HG03060 (cell line): Measurements from ENCODE around the gene PIK3CB.
"Not testable (repeated sequence)": the region's sequence is repeated elsewhere in the genome, so short reads cannot be mapped to it uniquely, and the experiment has no call there.

Experiments used
- ATAC-seq: cut with Tn5 transposase; IDR thresholded peaks from one replicate; pipeline ENCODE4 v1.9.1; 2021; ENCODE audit warnings: low read depth, moderate number of reproducible peaks; ENCODE audit not compliant: unreplicated experiment

Gene PIK3CB

DNA sequence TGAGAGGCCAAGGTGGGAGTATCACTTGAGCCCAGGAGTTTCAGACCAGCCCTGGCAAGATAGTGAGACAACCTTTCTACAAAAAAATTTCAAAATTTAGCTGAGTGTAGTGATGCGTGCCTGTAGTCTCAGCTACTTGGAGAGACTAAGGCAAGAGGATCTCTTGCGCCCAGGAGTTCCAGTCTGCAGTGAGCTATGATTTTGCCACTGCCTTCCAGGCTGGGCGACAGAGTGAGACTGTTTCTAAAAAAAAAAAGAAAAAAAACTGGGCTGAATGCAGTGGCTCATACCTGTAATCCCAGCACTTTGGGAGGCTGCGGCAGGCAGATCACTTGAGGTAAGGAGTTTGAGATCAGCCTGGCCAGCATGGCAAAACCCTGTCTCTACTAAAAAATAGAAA is 14.0 kb upstream of the PIK3CB start:
- no peak for ATAC-seq

DNA sequence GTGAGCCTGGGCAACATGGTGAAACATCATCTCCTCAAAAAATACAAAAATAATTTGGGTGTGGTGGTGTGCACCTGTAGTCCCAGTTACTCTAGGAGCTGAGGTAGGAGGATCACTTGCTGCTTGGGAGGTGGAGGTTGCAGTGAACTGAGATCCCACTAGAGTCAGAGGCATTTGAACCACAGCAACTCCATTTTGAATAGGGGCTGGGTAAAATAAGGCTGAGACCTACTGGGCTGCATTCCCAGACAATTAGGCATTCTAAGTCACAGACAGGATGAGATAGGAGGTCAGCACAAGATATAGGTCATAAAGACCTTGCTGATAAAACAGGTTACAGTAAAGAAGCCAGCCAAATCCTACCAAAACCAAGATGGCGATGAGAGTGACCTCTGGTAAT is 12.1 kb upstream of the PIK3CB start:
- ATAC-seq: not testable (repeated sequence)

DNA sequence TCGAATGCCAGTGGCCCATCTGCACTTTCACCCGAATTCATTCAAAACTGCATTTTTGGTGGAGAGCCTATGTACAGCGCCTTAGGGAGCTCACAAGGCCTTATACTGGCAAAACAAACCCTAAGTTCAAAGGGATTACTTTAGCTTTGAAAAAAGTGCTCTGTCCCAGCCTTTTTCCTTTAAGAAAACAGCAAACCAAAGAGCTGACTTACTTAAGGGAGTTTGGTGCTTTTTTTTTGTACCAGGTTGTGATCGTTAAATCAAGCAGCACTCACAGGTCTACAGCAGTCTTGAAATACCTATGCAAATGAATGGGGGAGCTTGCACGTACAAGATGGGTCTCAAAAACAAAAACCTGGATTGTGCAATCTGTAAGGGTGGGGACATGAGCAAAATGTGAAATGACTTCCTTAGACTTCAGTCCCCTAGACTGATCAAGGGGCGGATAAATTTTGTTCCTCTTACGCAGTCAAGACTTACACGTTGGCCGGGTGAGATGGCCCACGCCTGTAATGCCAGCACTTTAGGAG is 11.6 kb upstream of the PIK3CB start:
- no peak for ATAC-seq

DNA sequence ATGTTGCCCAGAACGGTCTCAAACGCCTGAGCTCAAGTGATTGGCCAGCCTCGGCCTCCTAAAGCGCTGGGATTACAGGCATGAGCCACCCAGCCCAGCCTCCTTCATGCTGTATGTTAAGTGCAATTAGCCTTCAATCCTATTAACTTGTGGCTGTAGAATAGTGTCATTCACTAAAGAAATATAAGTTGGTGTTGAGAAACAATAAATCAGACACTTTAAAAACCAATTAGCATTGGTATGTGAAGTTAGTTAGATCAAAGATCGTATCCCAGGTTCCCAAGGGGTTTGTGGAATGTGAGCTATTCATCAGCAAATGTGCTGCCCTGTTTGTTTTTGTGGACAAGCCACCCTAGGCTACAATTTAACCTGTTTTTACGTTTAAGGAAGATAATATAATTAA is 11.0 kb upstream of the PIK3CB start:
- no peak for ATAC-seq

DNA sequence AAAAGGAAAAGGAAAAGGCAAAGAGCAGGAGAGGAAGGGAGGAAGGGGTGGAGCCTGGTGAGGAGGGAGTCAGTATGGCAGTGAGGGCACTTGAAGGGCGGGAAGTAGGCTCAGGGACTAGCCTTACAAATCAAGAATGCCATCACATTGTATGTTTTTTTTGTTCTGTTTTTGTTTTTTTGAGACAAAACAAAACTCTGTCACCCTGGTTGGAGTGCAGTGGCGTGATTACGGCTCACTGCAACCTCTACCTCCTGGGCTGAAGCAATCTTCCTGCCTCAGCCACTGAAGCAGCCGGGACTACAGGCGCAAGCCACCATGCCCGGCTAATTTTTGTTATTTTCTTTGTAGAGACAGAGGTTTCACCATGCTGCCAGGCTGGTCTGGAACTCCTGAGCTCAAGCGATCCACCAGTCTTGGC is 10.5 kb upstream of the PIK3CB start:
- no peak for ATAC-seq

DNA sequence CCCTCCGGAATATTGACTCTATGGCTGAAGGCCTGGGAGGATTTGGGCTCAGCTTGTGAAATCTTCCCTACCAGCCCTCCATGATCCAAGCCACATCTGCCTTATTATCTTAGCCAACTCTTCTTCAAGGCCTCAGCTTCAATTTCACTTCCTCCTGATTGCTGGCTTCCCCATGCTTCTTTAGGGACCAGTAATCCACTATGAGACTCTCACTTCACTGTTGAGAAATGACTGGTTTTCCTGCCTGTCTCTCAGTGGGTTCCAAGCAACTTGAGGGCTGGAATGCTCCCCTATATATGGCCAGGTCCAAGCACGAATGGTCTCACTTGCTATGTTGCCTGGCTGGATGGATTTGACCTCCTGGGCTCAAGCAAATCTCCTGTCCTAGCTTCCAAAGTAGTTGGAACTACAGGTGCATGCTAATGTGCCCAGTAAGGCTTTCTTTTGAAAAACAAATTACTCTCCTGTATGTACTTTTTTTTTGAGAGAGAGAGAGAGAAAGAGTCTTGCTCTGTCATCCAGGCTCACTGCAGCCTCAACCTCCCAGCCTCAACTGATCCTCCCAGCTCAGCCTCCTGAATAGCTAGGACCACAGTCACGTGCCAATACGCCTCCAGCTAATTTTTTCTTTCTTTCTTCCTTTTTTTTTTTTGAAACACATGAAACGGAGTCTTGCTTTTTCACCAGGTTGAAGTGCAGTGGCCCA is 7.9 kb upstream of the PIK3CB start:
- ATAC-seq: no peak

DNA sequence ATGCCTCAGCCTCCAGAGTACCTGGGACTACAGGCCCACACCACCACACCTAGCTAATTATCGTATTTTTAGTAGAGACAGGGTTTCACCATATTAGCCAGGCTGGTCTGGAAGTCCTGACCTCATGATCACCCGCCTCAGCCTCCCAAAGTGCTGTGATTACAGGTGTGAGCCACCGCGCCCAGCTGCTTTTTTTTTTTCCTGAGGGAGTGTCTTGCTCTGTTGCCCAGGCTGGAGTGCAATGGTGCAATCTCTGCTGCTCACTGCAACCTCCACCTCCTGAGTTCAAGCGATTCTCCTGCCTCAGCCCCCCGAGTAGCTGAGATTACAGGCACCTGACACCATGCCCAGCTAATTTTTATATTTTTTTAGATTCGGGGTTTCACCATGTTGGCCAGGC is 3.7 kb upstream of the PIK3CB start:
- not testable (repeated sequence) for ATAC-seq

DNA sequence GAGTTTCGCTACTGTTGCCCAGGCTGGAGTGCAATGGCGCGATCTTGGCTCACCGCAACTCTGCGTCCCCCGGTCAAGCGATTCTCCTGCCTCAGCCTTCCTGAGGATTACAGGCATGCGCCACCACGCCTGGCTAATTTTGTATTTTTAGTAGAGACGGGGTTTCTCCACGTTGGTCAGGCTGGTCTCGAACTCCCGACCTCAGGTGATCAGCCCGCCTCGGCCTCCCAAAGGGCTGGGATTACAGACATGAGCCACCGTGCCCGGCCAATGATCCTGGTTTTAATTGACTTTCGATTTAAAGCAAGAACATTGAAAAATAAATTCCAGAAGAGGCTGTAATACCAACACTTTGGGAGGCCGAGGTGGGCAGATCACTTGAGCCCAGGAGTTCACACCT is 1.1 kb upstream of the PIK3CB start:
- not testable (repeated sequence) for ATAC-seq

DNA sequence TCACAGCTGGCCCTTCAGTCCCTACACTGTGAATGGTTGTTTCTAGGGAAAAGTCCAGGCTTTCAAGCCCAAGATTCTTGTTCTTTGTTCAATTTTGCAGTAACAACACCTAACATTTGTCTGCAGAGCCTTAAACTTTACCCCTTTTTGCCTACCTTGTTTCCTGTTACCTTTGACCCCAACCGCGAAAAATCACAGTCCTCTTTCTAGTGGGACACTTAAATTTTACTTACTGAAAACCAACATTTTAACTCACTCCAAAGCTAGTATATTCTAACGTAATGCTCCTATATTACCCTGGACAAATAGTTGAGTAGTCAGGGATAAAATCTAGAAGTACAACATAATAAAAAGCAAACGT is 649 bp upstream of the PIK3CB start:
- ATAC-seq: no peak

DNA sequence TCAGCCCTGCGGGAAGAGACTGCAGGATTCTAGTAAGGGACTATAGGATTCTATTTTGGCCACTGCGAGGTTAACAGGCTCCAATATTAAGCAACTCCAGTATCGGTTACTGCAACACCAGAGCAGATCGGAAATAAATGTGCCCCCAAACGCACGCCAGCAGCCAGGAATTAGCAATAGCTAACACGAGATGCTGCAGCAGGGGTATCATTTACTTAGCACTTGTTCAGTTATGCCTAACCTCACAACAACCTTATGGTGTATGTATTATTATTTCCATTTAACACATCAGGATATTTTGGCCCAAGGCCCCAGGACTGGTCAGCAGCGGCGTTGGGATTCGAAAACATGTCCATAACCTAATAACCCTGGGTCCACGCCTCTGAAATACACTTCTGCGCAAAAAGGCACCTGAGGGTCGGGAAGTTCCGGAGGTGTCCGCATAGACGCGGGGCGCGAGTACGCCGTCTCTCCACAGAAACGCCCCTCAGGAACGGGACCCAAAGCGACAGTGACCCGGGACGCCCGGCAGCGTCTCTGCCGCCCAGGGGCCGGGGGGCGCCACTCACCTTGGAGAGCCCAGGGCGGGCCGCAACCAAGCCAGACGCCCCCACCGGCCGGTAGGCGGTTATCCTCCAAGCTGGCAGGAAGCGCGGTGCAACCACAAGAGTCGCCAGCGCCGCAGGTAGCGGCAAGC is 681 bp downstream of the PIK3CB start:
- ATAC-seq: no peak

DNA sequence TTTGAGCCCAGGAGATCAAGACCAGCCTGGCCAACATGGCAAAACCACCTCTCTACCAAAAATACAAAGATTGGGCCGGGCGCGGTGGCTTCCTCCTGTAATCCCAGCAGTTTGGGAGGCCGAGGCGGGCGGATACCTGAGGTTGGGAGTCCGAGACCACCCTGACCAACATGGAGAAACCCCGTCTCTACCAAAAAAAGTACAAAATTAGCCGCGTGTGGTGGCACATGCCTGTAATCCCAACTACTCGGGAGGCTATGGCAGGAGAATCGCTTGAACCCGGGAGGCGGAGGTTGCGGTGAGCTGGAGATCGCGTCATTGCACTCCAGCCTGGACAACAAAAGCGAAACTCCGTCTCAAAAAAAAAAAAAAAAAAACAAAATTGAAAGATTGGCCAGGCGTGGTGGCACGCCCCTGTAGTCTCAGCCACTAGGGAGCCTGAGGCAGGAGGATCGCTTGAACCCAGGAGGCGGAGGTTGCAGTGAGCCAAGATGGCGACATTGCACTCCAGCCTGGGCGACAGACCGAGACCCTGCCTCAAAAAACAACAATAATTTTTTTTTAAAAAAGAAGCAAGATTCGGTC is 2.2 kb downstream of the PIK3CB start:
- not testable (repeated sequence) for ATAC-seq

DNA sequence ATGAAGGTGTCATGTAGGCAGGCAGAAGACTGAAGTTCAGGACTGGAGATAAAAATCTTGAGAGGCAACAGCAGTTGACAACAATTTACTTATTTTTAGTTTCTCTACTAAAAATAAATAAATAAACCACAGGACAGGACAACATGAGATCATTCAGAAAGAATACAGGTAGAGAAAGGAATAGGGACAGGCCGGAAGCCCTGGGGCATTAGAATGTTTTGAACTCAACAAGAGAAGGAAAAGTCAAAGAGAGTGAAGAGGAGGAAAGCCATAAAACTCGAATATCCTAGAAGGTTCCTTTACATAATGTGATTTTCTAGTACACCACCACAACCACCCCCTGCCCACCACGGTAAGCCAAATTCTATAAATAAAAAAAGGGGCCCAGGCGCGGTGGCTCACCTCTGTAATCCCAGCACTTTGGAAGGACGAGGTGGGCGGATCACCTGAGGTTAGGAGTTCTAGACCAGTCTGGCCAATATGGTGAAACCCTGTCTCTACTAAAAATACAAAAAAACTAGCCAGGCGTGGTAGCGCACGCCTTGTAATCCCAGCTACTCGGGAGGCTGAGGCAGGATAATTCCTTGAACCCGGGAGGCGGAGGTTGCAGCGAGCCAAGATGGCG is 4.7 kb downstream of the PIK3CB start:
- no peak for ATAC-seq

DNA sequence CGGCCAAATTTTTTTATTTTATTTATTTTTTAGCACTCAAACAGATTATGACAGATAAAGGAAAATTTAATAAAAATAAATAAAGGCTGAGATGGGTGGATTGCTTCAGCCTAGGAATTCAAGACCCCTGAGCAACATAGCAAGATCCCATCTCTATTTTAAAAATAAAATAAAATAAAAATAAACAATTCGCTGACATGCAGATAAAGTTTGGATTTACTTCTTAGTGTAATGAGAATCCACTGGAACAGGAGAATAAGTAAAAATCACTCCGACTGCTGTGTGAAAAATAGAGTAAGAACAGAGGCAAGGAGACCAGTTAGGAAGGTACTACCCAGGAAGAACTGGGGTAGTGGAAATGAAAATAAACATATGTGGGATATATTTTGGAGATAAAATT is 5.6 kb downstream of the PIK3CB start:
- no peak for ATAC-seq

DNA sequence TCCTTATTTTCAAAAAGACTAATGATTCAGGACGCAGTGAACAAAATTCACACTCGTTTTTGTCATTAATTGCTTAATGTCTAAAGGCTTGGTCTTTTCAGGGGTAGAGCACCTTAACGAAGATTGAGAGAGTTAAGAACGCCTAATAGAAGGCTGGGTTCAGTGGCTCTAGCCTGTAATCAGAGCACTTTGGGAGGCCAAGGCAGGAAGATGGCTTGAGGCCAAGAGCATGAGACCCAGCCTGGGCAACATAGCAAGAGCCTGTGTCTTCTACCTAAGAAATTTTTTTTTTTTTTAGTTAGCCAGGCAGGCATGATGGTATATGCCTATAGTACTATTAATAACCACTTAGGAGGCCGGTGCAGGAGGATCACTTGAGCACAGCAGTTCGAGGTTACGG is 7.5 kb downstream of the PIK3CB start:
- ATAC-seq: no peak

DNA sequence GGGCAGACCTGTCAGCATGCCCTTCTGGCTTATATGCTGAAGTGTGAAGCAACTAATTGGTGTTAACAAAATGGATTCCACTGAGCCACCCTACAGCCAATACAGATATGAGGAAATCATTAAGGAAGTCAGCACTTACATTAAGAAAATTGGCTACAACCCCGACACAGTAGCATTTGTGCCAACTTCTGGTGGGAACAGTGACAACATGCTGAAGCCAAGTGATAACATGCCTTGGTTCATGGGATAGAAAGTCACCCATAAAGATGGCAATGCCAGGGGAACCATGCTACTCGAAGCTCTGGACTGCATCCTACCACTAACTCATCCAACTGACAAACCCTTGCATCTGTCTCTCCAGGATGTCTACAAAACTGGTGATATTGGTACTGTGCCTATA is 9.4 kb downstream of the PIK3CB start:
- ATAC-seq: no peak

DNA sequence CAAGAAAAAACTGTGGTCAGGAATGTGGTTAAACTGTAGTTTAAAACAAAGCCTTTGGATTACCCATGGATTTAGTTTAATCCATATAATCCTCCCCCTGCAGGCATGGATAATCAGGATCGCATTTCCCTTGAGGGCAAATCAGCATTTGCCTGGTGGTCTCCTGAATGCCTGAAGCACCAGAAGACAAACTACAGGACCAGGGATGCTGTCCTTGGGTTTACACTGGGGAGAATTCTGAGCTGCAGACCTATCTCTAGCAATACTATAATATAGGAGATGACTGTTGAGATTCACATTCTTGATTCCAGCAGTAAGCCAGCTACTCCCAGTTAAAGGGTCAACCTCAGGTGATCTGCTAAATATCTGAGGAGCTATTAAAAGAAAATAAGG is 10.6 kb downstream of the PIK3CB start:
- no peak for ATAC-seq

DNA sequence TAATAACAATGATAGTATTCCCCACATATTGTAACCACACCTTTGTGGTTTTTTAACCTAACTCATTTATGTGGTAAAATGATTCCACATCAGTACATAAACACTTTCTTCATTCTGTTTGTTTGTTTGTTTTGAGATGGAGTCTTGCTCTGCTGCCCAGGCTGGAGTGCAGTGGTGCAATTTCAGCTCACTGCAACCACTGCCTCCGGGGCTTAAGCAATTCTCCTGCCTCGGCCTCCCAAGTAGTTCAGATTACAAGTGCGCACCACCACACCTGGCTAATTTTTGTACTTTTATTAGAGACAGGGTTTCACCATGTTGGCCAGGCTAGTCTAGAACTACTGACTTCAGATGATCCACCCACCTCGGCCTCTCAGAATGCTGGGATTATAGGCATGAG is 14.3 kb downstream of the PIK3CB start:
- not testable (repeated sequence) for ATAC-seq

DNA sequence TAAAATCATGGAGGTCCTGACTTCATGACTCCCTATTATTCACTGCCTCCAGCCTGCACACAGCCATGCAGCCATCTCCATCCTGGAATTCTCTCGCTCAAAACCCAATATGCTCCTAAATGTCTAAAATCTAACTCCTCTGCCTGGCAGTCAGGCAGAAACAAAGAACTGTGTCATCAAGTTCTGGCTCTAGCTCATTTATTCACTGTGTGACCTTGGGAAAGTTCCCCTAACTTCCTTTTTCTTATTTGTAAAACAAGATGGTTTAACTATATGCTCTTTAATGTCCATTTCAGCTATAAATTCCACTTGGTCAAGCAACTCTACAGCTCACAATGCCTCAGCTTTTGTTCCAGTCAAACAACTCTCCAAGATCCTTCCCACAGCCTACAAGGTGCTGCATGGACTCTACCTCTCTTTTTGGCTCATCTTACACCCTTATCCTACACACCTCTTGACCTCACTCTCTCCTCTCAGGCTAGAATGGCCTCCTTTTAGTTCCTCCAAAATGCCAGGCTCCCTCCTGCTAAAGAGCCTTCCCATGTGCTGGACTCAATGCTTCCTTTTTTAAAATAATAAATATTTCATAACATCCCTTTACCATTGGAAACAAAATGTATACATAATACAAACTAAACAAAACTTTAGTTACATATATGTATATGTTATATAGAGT is 16.4 kb downstream of the PIK3CB start:
- ATAC-seq: no peak

DNA sequence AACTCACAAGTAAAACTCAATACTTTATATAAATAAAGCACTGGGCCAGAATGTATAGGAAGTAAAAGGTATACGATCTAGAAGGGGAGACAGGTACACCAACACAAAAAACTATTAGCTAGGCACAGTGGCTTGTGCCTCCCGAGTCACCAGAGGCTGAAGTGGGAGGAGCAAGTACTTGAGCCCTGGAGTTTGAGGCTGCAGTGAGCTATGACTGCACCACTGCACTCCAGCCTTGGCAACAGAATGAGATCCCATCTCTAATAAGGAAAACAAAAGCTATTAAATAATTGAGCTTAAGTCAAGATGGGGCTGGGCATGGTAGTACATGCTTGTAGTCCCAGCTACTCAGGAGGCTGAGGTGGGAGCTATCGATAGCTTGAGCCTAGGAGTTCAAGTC is 17.0 kb downstream of the PIK3CB start:
- ATAC-seq: no peak

DNA sequence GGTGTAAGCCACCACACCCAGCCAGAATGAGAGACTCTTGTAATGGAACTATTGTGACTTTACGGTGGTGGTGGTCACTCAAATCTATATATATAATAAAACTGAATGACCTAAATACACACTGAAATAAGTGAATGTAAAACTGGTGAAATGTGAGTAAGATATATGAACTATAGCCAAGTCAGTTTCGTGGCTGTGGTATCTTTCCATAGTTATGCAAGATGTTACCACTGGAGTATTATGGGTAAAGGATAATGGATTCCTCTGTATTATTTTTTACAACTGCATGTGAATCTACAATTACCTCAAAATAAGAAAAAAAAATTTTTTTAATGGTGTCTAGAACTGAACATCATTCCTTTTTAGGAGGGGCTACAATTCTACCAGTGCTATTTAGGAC is 21.9 kb downstream of the PIK3CB start:
- no peak for ATAC-seq
